ENCODE measurements around the gene CDH13. TPM values are rescaled to one million over a fixed set of nuclear protein-coding genes. Genes with fewer than 3 reads are reported as not detected.

The CDH13 gene
- total RNA-seq, 1 donor from 2014 or later = 14.3 TPM

DNA sequence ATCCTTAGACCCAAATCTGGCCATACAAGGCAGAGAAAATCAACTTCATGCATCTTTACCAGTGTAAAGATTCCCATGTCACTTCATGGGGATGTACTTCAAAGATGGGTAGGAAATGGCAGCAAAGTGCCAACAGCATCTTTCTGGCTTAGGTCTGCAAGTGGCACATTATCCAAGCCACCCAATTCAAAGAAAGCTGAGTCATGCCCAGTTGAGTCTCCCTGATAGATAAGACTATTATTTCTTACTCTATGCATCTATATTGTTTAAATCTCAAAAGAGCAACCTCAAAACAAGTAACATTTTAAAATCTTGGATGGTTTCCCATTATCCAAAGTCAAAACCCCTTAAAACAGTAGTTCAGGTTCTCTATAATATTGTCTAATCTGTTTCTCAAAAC lies 1119.8 kb downstream of the CDH13 start:
- Histone ChIP-seq H3K4me1 (no peaks in the 10 kb centered on the region), H3K36me3 (no peaks in the 10 kb centered on the region), H3K27me3 (ENCODE audit: low read depth) (no peaks in the 10 kb centered on the region), H3K27ac (no peak overlapping the region), H3K4me3 (no peak overlapping the region), H3K9me3 (no peaks in the 10 kb centered on the region)
- TF ChIP-seq, protein P1, sequence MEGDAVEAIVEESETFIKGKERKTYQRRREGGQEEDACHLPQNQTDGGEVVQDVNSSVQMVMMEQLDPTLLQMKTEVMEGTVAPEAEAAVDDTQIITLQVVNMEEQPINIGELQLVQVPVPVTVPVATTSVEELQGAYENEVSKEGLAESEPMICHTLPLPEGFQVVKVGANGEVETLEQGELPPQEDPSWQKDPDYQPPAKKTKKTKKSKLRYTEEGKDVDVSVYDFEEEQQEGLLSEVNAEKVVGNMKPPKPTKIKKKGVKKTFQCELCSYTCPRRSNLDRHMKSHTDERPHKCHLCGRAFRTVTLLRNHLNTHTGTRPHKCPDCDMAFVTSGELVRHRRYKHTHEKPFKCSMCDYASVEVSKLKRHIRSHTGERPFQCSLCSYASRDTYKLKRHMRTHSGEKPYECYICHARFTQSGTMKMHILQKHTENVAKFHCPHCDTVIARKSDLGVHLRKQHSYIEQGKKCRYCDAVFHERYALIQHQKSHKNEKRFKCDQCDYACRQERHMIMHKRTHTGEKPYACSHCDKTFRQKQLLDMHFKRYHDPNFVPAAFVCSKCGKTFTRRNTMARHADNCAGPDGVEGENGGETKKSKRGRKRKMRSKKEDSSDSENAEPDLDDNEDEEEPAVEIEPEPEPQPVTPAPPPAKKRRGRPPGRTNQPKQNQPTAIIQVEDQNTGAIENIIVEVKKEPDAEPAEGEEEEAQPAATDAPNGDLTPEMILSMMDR (IDR thresholded peaks at IDR 0.05) = no peak
- no peak for DNase-seq
- intact Hi-C loops (cut with DNase I) = no loop called here
- ATAC-seq = no peak

DNA sequence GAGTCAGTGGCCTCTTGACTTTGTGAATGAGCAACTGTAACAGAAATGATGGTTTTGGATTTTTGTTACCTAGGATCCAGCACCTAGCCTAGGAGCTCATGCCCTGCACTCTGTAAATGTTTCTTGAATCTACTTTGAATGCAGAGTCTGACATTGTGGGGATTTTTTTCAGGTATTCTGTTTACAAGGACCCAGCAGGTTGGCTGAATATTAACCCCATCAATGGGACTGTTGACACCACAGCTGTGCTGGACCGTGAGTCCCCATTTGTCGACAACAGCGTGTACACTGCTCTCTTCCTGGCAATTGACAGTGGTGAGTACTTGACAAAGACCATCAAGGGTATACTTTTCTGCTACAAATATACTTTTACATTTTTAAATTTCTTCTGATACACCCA lies 1121.2 kb downstream of the CDH13 start:
- Histone ChIP-seq H3K4me3 (no peak overlapping the region), H3K36me3 (no peaks in the 10 kb centered on the region), H3K9me3 (no peaks in the 10 kb centered on the region), H3K27me3 (ENCODE audit: low read depth) (no peaks in the 10 kb centered on the region), H3K4me1 (no peaks in the 10 kb centered on the region), H3K27ac (no peak overlapping the region)
- no peak for DNase-seq
- ATAC-seq = no peak
- TF ChIP-seq, protein P1 (IDR thresholded peaks at IDR 0.05) = no peak
- intact Hi-C loops (cut with DNase I) = no loop called here

DNA sequence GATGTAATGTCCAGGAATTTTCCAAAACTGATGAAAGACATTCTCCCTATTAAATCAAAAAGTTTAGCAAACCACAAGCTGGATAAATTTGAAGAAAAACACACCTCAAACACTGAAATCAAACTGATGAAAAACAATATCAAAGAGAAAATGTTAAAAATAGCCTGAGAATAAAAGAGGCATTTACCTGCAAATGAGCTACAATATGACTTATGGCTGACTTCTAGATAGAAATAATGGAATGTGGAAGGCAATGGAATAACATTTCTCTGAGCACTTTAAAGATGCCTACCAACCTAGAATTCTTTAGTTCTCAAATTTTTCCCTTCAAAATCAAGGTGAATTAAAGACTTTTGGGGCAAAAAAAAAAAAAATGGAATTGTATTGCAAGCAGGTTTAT lies 1128.6 kb downstream of the CDH13 start:
- intact Hi-C loops (cut with DNase I) = no loop called here
- TF ChIP-seq, protein P1 (IDR thresholded peaks at IDR 0.05) = no peak
- Histone ChIP-seq H3K27ac (no peak overlapping the region), H3K36me3 (no peaks in the 10 kb centered on the region), H3K9me3 (peaks cover 6% of the 10 kb centered on the region), H3K4me1 (no peaks in the 10 kb centered on the region), H3K4me3 (no peak overlapping the region), H3K27me3 (ENCODE audit: low read depth) (no peaks in the 10 kb centered on the region)
- ATAC-seq = no peak
- no peak for DNase-seq

DNA sequence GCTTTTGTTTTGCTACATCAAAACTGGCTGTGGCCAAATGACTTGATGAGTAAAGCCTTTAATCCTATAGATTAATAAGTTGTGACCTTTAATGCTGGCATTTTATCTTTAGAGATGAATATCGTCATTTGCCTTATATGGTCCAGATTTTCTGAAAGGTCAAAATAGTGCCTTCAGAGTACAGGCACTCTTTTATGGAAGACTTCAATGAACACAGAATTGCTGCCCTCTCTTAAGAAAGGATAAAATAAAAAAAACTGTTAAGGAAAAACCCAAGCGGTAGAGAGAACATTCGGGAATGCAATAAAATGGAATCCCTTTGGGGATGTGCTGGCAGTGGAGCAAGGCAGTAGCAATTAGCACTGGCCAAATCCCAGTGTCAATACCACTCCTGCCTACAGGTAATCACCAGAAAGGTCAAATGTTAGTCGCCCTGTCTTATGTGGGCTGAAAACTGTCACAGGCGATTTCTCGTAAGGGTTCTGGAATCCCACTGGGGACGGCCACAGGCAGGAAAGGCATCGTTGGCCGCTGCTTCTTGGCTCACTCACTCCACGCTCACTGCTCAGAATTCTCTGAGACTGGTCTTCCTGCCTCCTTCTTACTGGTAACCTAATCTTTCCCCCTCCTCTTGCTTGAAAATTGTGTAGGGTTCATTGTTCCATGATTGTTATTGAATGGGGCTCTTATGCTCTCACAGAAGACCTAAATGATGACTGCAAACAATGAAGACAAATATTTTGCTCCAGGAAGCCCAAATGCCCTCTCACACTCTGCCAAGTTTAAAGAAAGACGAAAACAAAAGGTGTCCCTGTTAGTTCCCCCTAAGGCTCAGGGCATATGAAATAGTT lies 1135.6 kb downstream of the CDH13 start:
- no peak for ATAC-seq
- no peak overlapping the region for H3K27ac ChIP-seq
- H3K36me3 ChIP-seq = no peaks in the 10 kb centered on the region
- no peaks in the 10 kb centered on the region for H3K4me1 ChIP-seq
- intact Hi-C loops (cut with DNase I) = no loop called here
- no peaks in the 10 kb centered on the region for H3K9me3 ChIP-seq
- no peaks in the 10 kb centered on the region for H3K27me3 ChIP-seq (ENCODE audit: low read depth)
- no peak for DNase-seq
- H3K4me3 ChIP-seq = no peak overlapping the region
- TF ChIP-seq, protein P1 (IDR thresholded peaks at IDR 0.05) = no peak

DNA sequence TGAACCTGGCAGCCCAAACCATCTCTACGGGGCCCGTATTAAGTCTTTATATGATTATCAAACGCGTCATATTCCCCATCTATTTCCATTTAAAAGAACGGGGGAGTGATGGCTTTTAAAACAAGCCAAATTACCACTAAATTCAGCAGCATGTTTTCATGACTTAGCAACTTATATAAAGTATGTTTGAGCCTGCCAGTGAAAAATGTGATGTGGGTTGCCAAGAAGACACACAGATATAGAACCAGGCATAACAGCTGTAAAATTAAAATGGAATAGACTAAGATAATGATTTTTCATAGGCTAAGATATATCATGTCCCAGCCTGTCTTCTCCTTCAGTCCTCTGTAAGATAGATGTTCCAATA lies 1136.2 kb downstream of the CDH13 start:
- DNase-seq = no peak
- H3K9me3 ChIP-seq = no peaks in the 10 kb centered on the region
- intact Hi-C loops (cut with DNase I) = no loop called here
- H3K36me3 ChIP-seq = no peaks in the 10 kb centered on the region
- H3K4me3 ChIP-seq = no peak overlapping the region
- ATAC-seq = no peak
- H3K27me3 ChIP-seq (ENCODE audit: low read depth) = no peaks in the 10 kb centered on the region
- no peaks in the 10 kb centered on the region for H3K4me1 ChIP-seq
- H3K27ac ChIP-seq = no peak overlapping the region
- TF ChIP-seq, protein P1 (IDR thresholded peaks at IDR 0.05) = no peak
